HCT116 (cell line): ENCODE results near the gene LRBA. TPM values are rescaled to one million over a fixed set of nuclear protein-coding genes. Genes with fewer than 3 reads are reported as not detected.

ENCODE experiments used
- ATAC-seq: fragments of 200-7000 bp; cut with Tn5 transposase; 2 replicates; pipeline ENCODE4 v1.9.1; 2020; ENCODE audit warnings: mild to moderate bottlenecking, moderate library complexity
- BruUV-seq: library from RNA; stranded (reverse); fragments of 400-500 nt; replicated peaks from 2 replicates; lab custom pipeline; 2021; lab: Mats Ljungman, UMichigan
- CTCF ChIA-PET: fragments of 300-600 bp; sonication (Branson Sonifier 250); formaldehyde crosslinking; loops from one replicate; lab custom pipeline; 2021; ENCODE audit warnings: antibody characterized with exemption; lab: Charles Lee
- POLR2A ChIA-PET: fragments of 300-600, 350-600 bp; sonication (Branson Sonifier 250); formaldehyde crosslinking; loops from one replicate; lab custom pipeline; 2021; ENCODE audit warnings: antibody characterized with exemption; lab: Charles Lee
- RAD21 ChIA-PET, 2 experiments: fragments of 300-600 bp; sonication (Branson Sonifier 250); formaldehyde crosslinking; loops; one replicate each; lab custom pipeline; 2023; ENCODE audit warnings: low total read pairs in 2 of 2; ENCODE audit not compliant: uncharacterized antibody in 2 of 2, unreplicated experiment in 2 of 2, low non-redundant PET in 1 of 2; lab: Charles Lee
- DNase-seq: peaks from one replicate; pipeline ENCODE4 v3.0.0-alpha.2; 2010; ENCODE audit warnings: low read depth, low spot score
- H2AFZ ChIP-seq: fragments of 200-600 bp; shearing (Covaris generic), sonication (generic); 2 replicates; pipeline ENCODE4 v1.6.1; 2017; ENCODE audit warnings: low read depth, mixed run types, mixed read lengths, antibody characterized with exemption, low read length; ENCODE audit not compliant: poor library complexity, severe bottlenecking
- H3K27ac ChIP-seq: 2 replicates; pipeline ENCODE4 v1.5.1; 2012; ENCODE audit warnings: low read depth, low read length
- H3K27me3 ChIP-seq: fragments of 200-600 bp; sonication (generic); 2 replicates; pipeline ENCODE4 v1.6.1; 2016; ENCODE audit warnings: mixed run types, low read length, mixed read lengths; ENCODE audit not compliant: insufficient read depth
- H3K36me3 ChIP-seq, 2 experiments: fragments of 200-500 bp in 1 of 2; fragments of 200-600 bp in 1 of 2; sonication (Bioruptor generic) in 1 of 2; sonication (generic) in 1 of 2; 2 replicates each; pipeline versions ENCODE4 v1.5.1 to v1.6.1; 2014 to 2016; ENCODE audit warnings: low read length in 2 of 2, inconsistent platforms in 1 of 2, mixed read lengths in 1 of 2, mixed run types in 1 of 2; ENCODE audit not compliant: insufficient read depth in 2 of 2, control insufficient read depth in 1 of 2
- H3K4me1 ChIP-seq, 2 experiments: fragments of 200-600 bp in 1 of 2; sonication (generic) in 1 of 2; 2 replicates each; pipeline versions ENCODE4 v1.5.1 to v1.6.1; 2012 to 2017; ENCODE audit warnings: low read length in 2 of 2, inconsistent platforms in 1 of 2, mild to moderate bottlenecking in 1 of 2, mixed read lengths in 1 of 2, mixed run types in 1 of 2, moderate library complexity in 1 of 2; ENCODE audit not compliant: insufficient read depth in 2 of 2, control insufficient read depth in 1 of 2
- H3K4me2 ChIP-seq: fragments of 200-600 bp; sonication (generic); 2 replicates; pipeline ENCODE4 v1.6.1; 2017; ENCODE audit warnings: mixed run types, low read length, mixed read lengths
- H3K4me3 ChIP-seq, 2 experiments: fragments of 200-600 bp in 1 of 2; sonication (generic) in 1 of 2; replicated peaks in 1 of 2; 2 replicates each; pipeline ENCODE4 v1.5.1; 2011 to 2016; ENCODE audit warnings: low read length in 2 of 2, control low read depth in 1 of 2, low read depth in 1 of 2, mild to moderate bottlenecking in 1 of 2, mixed read lengths in 1 of 2, mixed run types in 1 of 2
- H3K79me2 ChIP-seq: fragments of 200-600 bp; sonication (generic); 2 replicates; pipeline ENCODE4 v1.6.1; 2017; ENCODE audit warnings: mild to moderate bottlenecking, mixed run types, low read length, moderate library complexity, mixed read lengths; ENCODE audit not compliant: insufficient read depth
- H3K9ac ChIP-seq: fragments of 200-600 bp; sonication (generic); 2 replicates; pipeline ENCODE4 v1.6.1; 2016; ENCODE audit warnings: low read length, mixed read lengths
- H3K9me2 ChIP-seq: fragments of 200-600 bp; sonication (generic), shearing (Covaris generic); 2 replicates; pipeline ENCODE4 v1.6.1; 2017; ENCODE audit warnings: mixed run types, mild to moderate bottlenecking, moderate library complexity; ENCODE audit not compliant: insufficient read depth
- H3K9me3 ChIP-seq, 2 experiments: fragments of 200-500 bp in 1 of 2; fragments of 200-600 bp in 1 of 2; sonication (Bioruptor generic) in 1 of 2; sonication (generic) in 1 of 2; 2 replicates each; pipeline ENCODE4 v1.6.1; 2014 to 2017; ENCODE audit warnings: low read length in 2 of 2, mixed read lengths in 2 of 2, inconsistent platforms in 1 of 2, low read depth in 1 of 2, mild to moderate bottlenecking in 1 of 2, mixed run types in 1 of 2, moderate library complexity in 1 of 2; ENCODE audit not compliant: control insufficient read depth in 1 of 2, insufficient read depth in 1 of 2
- H4K20me1 ChIP-seq: fragments of 200-600 bp; sonication (generic), shearing (Covaris generic); 2 replicates; pipeline ENCODE4 v1.6.1; 2017; ENCODE audit warnings: mixed run types, mild to moderate bottlenecking, moderate library complexity; ENCODE audit not compliant: insufficient read depth
- ATF3 ChIP-seq: IDR thresholded peaks from 2 replicates; pipeline ENCODE4 v1.6.1; 2012
- CEBPB ChIP-seq: IDR thresholded peaks from 2 replicates; pipeline ENCODE4 v1.6.1; 2012; ENCODE audit warnings: low read depth
- CTCF ChIP-seq, 3 experiments: fragments of 200-600 bp in 1 of 3; sonication (generic) in 1 of 3; IDR thresholded peaks in 2 of 3; conservative IDR thresholded peaks in 1 of 3; 2 replicates each; pipeline ENCODE4 v1.5.1; 2012 to 2017; ENCODE audit warnings: low read depth in 2 of 3, low read length in 2 of 3, antibody characterized with exemption in 1 of 3, borderline replicate concordance in 1 of 3, control low read depth in 1 of 3, mild to moderate bottlenecking in 1 of 3, mixed read lengths in 1 of 3, mixed run types in 1 of 3, moderate library complexity in 1 of 3; ENCODE audit not compliant: insufficient read depth in 1 of 3
- EGR1 ChIP-seq: IDR thresholded peaks from 2 replicates; pipeline ENCODE4 v1.6.1; 2012; ENCODE audit warnings: low read depth
- RAD21 ChIP-seq: IDR thresholded peaks from 2 replicates; pipeline ENCODE4 v1.6.1; 2012; ENCODE audit warnings: low read depth, mild to moderate bottlenecking
- REST ChIP-seq: IDR thresholded peaks from 2 replicates; pipeline ENCODE4 v1.6.1; 2012; ENCODE audit warnings: low read depth
- ZBTB33 ChIP-seq: IDR thresholded peaks from 2 replicates; pipeline ENCODE4 v1.6.1; 2011; ENCODE audit warnings: mild to moderate bottlenecking, low read length, moderate library complexity; ENCODE audit not compliant: insufficient replicate concordance; ENCODE audit errors: extremely low read depth
- intact Hi-C: fragments of 100-400 bp; cut with micrococcal nuclease; formaldehyde crosslinking; loops from 2 replicates; pipeline ENCODE4 v1.10.0; 2022
- total RNA-seq: library from RNA; stranded (reverse); gene quantifications from one replicate; pipeline ENCODE4 v1.2.1, GENCODE V29; 2021; ENCODE audit not compliant: unreplicated experiment

LRBA gene
- total RNA-seq, 1 experiment from 2014 or later, result 79.8 TPM

GRCh38 chr4:150911326-150911725 lies 103.8 kb downstream of the LRBA start:
- ATAC-seq, result no peak
- no peaks in the 10 kb centered on the region for H3K9me2 ChIP-seq
- TF ChIP-seq ZBTB33, result no peak
- no peak overlapping the region for H3K9ac ChIP-seq
- no peaks in the 10 kb centered on the region for H3K27me3 ChIP-seq
- no peaks in the 10 kb centered on the region for H3K79me2 ChIP-seq
- BruUV-seq, result no TSS peak
- POLR2A ChIA-PET, result no interaction called here
- no peak overlapping the region for H3K27ac ChIP-seq
- RAD21 ChIA-PET, result no interaction called here
- H3K4me1 ChIP-seq, result no peaks in the 10 kb centered on the region; a peak in 1 of 4 replicates
- H2AFZ ChIP-seq, result no peak overlapping the region
- CTCF ChIA-PET, result no interaction called here
- no peaks in the 10 kb centered on the region for H4K20me1 ChIP-seq
- H3K9me3 ChIP-seq, result no peaks in the 10 kb centered on the region
- DNase-seq, result no peak
- H3K4me2 ChIP-seq, result no peak overlapping the region
- no peak overlapping the region for H3K4me3 ChIP-seq
- intact Hi-C loops, result no loop called here
- H3K36me3 ChIP-seq, result peaks cover 7 to 38% of the 10 kb centered on the region in 2 experiments; a peak in 3 of 4 replicates

- no peak overlapping the region for H3K4me2 ChIP-seq
- intact Hi-C loops, result no loop called here
- DNase-seq (no peak), ATAC-seq (no peak)
- no peak overlapping the region for H3K27ac ChIP-seq
- H3K36me3 ChIP-seq, result peaks cover 7 to 34% of the 10 kb centered on the region in 2 experiments; a peak in 3 of 4 replicates
- TF ChIP-seq REST (no peak), CTCF (IDR thresholded peaks at IDR 0.05 in 2 of 3, conservative IDR thresholded peaks at IDR 0.05 in 1 of 3; ENCODE audit: borderline replicate concordance in 1 of 3, insufficient read depth in 1 of 3, low read depth in 2 of 3, low read length in 2 of 3) (no peak), ATF3 (no peak), RAD21 (no peak), CEBPB (no peak), EGR1 (no peak)
- H4K20me1 ChIP-seq, result no peaks in the 10 kb centered on the region
- POLR2A ChIA-PET, result no interaction called here
- no peaks in the 10 kb centered on the region; a peak in 1 of 4 replicates for H3K4me1 ChIP-seq
- no peaks in the 10 kb centered on the region for H3K79me2 ChIP-seq
- no peak overlapping the region for H2AFZ ChIP-seq
- RAD21 ChIA-PET, result no interaction called here
- no peaks in the 10 kb centered on the region for H3K27me3 ChIP-seq
- BruUV-seq, result no TSS peak
- CTCF ChIA-PET, result no interaction called here
- H3K9me3 ChIP-seq, result no peaks in the 10 kb centered on the region
- H3K9me2 ChIP-seq, result no peaks in the 10 kb centered on the region
- H3K9ac ChIP-seq, result no peak overlapping the region
- H3K4me3 ChIP-seq, result no peak overlapping the region
Observed at GRCh38 chr4:150909116-150909515, 106.0 kb downstream of the LRBA start.
